Measurements from ENCODE around the gene NUDT14.

The NUDT14 gene

DNA sequence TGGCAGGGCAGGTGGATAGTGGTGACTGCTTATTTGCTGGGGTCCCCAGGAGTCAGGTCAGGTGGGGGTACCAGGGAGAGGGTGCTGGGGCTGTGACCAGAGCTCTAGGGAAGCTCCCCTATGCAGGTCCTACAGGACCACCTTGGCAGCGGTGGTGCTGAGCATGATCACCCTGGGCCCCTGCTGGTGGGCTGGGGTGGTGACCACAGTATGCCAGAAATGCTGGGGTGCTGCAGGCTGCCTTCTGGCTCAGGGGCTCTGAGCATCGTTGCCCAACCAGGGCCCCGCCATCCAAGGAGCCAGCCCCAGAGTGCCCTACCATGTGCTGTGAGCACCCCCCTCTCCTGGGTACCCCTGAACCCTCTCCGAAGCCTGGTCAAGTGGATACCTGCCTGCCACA, 17.5 kb upstream of the NUDT14 start:
- DNase-seq (ENCODE audit: low read depth): no peak

DNA sequence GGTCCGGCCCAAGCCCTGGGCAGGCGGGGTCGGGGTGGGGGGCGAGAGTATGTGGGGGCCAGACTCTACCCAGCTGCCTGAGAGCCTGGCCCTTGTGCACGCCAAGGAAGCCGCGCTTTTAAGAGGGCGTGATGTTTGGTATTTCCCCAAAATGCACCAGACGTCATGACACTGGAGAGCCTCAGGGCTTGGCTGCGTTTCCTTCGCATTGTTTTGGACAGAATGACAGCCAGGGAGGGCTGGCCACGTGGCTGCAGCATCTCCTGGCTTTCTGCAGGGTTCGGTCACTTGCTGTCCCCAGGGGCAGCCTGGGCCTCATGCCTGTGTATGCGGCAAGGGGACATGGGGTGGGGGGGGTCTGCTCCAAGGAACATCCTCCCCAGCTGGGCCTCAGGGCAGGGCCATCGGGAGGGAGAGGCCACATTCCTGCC, 16.1 kb upstream of the NUDT14 start:
- peak; percentile 54 for DNase-seq (ENCODE audit: low read depth)

DNA sequence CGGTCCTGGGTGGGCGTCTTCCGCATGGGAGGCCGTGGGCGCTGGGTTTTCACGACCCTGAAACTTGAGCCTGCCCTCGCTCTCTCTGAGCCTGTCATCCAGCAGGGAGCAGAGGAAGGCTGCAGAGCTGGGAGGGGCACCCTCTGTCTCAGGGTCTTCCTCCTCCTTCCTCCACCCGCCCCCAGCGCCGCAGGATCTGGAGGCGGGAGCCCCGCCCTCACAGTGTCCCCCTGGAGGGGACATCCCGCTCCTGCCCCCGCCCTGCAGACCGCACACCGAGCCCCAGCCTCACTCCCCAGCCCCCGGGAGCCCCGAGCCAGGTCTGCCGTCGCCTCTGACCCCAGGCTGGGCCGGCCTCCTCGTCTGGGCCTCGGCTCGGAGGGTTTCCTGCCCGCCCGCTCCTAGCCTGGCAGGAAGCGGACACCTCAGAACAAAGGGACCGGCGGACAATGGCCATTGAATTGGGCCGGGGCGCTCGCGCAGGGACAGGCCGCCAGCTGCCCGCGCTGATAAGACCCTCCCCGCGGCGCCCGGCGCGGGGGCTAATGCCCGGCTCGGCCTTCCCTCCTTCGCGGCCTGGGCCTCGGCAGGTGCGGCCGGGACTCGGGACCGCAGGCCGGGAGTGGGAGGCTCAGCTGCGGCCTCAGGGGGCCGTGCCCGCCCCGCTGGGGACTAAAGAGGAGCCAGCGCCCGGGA, 15.3 kb upstream of the NUDT14 start:
- no peak for DNase-seq (ENCODE audit: low read depth)

DNA sequence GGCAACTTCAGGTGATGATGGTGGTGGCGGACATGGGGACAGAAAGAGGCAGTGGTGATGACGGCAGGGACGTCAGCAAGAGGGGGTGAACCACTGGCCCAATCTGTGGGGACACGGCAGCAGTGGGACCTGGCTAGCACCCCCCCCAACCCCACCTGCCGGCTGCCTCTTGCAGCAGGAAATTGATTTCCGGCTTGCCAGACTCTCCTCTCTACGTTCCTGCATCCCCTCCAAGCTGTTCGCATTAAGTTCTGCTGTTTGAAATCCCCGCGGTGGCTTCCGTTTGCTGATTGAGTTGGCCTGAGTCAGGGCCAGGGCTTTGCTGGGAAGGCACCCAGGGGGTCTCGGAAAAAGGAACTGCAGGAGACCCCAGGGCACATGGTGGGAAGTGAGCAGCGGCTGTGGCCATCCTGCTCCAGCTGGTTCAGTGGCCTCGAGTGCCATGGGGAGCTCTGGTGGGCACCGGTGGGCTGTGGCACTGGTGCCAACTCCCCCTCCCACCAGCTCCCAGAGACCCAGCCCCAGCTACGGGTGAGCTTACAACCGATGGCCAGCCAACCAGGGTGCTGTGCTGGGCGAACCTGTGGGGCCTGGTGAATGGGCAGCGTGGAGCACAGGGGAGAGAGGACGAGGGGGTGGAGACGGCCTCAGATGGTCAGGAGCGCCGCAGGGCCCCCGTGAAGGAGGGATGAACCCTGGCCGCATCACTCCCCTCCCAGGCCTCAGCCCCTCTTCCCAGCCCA, 14.6 kb upstream of the NUDT14 start:
- DNase-seq (ENCODE audit: low read depth): no peak

DNA sequence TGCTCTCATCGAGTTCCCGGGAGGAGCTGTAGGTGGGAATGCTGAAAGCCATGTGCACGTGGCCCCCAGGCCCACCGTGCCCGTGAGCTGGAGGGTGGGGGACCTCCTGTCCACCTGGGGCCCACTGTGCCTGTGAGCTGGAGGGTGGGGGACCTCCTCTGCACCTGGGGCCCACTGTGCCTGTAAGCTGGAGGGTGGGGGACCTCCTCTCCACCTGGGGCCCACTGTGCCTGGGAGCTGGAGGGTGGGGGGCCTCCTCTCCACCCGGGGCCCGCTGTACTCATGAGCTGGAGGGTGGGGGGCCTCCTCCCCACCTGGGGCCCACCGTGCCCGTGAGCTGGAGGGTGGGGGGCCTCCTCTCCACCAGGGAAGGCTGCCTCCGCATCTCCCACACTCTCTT, 13.9 kb upstream of the NUDT14 start:
- DNase-seq (ENCODE audit: low read depth): no peak

DNA sequence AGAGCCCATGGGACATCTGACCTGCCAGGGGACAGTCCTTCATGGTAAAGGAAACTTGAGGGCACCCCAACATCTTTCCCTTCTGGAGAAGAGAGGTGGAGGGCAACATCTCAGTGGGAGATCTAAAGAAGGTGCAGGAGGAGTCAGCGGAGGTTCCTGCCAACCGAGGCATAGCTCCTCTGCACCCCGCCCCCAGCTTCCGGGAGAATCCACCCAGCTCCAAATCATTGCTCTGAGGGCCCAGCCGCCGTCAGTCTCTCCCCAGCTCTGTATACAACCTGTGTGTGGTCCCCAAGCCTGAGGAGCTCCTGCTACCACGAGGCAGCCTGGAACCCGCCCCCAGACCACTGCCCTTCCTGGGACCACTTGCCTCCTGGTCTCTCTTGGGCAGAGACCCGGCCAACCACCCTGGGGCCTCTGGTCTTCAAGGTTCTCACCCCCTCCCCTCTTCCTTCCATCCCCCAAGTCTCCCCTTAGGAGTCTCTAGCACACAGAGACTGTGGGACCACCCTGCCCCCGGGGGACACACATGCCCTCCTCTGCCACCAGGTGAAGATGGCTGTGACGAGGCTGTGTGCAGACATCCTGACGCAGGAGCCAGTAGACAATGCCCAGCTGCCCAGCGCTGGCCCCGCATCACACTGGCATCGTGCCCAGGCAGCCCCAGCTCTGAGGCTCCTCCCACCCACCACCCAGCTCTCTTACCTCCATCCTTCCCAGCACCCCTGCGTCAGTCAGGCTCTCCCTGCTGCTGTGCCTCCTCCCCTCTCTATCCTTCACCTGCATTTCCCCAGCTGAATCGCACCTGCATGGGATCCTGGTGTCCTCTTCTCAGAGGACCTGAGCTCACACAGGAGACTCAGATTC, 13.0 kb upstream of the NUDT14 start:
- no peak for DNase-seq (ENCODE audit: low read depth)

DNA sequence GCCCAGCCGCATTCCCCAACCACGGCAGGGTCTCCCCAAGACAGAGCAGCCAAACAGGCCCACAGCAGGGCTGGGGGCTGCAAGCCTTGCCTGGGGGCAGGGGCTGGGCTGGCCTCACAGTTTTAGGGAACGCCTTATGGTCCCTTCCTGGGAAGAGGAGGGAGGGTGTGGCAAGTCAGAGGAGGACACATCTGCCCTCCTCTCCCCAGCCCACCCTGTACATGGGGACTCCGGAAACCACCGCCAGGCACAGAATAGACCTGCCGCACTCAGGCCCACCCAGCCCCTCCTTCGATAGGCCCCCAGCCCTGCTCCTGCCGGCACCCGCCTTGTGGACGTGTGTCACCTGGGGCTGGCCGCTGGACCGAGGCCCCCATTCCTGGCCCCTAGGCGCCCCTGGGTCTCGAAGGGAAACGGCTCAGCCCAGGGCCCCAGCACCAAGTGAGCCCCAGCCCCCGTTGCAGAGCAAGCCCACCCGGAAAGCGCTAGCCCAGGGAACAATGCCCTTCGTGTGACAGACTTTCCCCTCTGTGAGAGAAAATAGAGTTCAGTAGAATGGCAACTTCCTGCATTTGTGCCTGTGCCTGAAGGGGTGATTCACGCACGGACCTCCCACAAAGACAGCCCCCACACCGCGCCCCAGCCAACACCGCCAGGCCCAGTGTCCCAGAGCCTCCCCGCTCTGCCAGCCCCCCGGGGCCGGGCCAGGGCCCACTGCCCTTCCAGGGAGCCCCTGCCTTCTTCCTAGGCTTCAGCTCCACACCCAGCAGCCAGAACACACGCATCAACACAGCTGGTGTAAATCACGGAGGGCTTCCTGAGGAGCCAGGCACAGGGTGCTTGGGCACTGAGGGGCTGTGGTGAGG, 12.0 kb upstream of the NUDT14 start:
- DNase-seq (ENCODE audit: low read depth): peak; percentile 35

DNA sequence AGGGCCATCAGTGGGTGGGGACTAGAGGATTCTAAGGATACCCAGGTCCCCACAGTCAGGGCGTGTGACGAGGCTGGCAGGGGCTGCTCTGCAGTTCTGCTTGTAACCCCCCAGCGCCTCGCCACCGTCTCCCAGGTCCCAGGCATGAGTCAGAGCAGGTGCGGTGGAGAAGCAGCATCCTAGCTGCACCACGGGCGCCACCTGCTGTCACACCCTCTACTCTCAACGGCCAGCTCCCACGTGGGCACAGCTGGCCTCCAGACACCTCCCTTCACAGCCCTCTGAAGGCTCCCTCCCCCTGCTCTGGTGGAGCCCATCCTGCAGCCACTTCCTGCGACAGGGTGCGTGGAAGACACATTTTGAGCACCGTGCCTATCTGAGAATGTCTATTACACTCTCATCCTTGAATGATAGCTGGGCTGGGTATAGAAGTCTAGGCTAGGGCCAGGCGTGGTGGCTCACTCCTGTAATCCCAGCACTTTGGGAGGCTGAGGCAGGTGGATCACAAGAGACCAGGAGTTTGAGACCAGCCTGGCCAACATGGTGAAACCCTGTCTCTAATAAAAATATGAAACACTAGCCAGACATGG, 6.9 kb upstream of the NUDT14 start:
- no peak for DNase-seq (ENCODE audit: low read depth)

DNA sequence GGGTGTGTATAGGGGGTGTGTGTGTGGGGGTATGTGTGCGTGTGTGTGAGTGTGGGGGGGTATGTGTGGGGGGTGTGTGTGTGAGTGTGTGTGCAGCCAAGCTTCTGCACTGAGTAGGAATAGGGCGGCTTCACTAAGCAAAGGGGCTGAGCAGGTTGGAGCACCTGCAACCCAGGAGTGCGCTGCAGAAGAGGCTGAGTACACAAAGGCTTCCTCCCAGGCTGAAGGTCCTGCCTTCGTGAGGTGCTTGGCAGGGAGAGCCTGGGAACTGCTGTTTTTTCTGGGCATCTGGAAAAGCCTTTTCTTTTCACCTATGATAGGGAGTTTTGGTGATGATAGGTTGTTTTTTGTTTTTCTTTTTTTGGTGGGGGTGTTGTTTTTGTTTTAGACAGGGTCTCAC, 6.0 kb upstream of the NUDT14 start:
- DNase-seq (ENCODE audit: low read depth): no peak

DNA sequence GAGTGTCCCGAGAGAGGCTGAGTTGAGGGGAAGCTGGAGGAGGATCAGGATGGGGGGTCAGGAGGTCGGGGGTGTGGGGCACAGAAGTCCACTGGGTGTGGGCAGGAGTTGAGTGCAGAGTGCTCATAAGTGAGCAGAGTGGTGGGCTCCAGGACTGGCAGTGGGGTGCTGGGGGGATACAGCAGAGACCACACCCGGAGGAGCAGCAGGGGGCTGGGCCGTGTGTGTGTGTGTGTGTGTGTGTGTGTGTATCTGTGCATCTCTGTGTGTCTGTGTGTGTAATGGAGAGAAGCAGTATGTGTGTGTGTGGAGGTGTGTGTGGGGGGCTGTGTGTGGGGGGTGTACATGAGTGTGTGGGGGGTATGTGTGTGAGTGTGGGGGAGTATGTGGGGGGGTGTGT, 4.9 kb upstream of the NUDT14 start:
- no peak for DNase-seq (ENCODE audit: low read depth)

DNA sequence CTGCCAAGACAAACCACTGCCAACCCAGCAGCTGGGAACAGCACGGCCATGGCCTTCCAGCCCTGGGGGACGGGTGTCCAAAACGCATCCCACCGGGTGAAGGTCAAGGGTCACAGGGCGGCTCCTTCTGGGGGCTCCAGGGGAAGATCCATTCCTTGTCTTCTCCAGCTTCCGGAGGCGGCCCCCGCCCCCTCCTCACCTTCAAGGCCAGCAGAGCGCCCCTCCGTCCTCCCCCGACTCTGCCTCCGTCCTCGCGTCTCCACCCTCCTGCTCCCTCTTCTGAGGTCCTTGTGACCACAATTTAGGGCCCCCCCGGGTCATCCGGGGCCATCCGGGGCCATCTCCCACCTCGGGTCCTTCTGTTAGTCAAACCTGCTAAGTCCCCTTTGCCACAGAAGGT, 3.9 kb upstream of the NUDT14 start:
- no peak for DNase-seq (ENCODE audit: low read depth)

DNA sequence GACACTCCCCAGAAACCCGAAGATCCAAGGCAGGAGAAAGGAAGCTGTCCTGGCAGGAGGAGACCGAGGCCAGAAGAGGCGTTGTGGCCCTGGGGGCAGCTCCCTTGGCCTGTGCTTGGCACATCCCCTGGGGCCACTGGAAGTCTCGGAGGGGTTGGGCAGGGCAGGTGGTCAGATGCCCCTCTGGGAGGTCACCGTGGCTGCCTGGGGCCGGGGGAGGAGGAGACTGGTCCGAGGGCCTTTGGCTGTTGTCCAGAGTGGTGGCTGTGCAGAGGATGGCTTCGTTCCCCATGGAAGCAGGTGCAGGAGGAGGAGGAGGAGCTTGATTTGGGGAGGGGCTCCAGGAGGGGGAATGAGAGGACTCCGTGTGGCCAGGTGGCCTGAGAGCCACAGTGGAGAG, 3.3 kb upstream of the NUDT14 start:
- no peak for DNase-seq (ENCODE audit: low read depth)

DNA sequence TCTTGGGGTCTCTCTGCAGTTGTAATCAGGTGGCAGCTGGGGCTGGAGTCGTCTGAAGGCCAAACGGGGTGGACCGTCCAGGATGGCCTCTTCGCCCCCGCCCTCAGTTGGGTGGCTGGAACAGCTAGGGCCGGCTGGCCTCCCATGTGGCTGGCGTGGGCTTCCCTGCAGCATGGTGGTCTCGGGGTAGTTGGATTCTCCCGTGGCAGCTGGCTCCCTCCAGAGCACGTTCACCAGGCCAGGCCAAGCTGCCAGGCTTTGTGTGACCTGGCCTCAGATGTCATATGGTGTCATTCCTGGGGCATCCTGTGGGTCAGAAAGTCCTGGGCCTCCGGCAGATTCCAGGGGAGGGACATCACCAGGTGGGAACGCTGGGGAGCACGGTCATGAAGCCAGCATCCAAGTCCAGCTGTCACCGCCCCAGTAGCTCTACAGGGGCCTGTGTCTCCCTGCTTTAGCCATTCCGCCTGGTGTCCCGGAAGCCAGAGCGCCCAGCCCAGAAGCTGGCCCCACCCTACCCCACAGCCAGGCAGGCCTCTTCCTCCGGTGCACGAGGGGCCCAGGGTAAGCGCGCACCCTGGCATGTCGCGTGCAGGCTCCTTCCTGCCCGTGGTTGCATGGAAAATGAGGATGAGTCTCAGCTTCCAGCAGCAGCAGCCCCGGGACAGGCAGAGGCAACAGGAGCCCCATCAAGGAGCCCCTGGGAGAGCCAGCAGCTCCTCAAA, 1.3 kb upstream of the NUDT14 start:
- DNase-seq (ENCODE audit: low read depth): no peak

DNA sequence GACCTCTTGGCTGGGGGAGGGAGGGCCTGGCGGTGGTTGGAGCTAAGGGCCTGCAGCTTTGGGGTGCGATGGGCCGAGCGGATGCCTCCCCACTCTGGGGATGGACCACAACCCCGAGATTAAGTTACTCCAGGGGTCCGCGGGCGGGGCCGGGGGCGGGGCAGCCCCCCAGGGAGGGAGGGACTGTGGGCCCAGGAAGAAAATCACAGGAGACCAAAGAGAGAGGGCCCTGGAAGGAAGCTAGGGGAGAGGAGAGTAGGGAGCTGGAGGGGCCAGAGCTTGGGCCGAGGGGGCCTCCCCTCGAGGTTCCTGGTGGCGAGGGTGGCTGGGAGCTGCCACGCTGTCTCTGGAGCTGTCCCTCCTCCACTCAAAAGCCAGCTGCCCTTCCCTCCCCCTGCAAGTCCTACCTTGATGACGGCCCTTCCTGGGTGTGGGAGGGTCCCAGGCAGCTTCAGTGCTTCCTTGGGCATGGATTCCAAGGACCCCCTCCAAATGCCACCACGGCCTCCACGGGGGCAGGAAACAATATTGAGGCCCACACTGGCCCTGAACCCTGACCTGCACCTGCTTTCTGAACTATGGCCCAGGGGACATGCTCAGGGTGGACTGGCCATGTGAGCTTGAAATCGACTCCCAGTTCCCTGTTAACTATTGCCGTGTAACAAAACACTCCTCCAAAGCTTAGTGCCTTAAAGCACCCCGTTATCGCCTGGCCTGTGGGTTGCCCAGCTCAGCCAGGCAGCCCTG, 610 bp upstream of the NUDT14 start:
- DNase-seq (ENCODE audit: low read depth): no peak

DNA sequence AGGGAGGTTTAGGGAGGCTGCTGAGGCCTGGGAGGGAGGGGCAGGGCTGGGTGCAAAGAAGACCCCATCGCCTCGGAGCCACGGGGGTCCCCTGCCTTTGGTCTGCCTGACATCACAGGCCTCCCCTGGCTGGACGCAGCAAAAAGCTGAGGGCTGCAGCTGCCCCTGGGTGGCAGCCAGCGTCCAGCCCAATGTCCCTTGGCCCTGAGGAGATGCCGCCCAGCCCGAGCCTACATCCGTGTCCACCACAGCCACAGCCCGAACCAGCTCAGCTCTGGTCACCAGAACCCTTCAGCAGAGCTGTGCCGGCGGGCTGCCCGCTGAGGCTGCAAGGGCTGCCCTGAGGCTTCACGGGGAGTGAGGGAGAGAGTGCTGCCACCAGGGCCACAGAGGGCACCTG, 1.9 kb downstream of the NUDT14 start:
- no peak for DNase-seq (ENCODE audit: low read depth)

DNA sequence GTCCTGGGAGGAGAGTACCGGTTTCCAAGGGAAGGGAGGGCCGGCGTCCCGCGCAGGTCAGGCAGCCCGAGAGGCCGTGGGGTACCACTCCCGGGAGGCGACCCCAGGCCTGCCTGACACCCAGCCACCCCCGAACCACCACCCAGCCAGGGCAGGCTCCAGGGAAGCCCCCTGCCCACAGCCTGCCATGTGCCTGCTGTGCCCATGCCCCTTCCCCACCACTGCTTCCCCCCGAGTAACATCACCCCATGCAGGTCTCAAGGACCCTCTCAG, 2.3 kb downstream of the NUDT14 start:
- no peak for DNase-seq (ENCODE audit: low read depth)

DNA sequence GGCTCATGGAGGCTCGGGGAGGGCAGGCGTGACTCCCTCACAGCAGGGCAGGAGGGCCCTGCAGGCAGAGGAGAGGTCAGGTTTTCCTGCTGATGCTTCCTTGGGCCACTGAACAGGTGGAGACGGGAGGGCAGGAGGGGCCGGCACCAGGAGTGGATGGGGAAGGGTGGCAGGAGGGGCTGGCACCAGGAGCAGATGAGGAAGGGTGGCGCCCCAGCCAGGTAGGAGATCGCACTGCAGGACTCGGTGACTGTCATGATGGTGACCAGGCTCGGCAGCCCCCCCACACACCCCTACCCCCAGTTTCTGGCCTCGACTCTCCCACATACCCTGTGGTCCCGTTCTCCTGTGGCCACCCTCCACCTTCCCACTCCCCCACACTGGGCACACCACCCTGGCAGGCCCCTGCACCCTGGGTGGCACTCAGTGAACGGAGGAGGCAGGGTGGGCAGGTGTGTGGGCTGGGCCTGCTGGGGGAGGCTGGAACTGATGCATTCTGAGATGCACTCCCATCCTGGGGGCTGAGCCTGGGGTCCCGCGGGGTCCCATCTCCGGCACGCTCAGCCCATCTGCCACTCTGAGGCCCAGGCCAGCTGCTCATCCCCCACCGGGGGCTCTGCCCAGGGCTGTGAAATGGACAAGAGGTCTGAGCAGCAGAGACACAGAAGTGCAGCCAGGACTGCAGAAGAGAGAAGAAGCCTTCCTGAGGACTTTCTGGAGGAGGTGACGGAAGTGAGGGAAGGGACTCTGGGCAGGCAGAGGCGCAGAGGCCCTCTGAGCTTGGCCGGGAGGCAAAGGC, 2.8 kb downstream of the NUDT14 start:
- DNase-seq (ENCODE audit: low read depth): no peak

DNA sequence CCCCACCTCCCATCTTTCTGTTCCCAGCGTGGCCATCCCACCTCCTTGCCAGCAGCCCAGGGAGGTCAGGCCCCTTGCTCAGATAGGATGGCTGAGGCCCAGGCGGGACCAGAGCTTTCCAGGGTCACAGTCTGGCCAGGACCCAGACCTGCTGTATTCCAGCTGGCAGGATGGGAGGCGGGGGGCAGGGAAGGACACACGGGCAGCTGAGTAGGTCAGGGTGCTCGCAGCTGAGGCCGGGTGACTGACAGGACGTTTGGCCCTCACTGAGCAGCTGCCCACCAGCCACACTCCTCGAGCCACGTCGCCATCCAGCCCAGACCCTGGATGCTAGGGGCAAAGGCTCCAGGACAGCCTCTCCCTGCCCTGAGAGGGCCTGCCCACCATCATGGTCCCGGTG, 4.0 kb downstream of the NUDT14 start:
- DNase-seq (ENCODE audit: low read depth): no peak

DNA sequence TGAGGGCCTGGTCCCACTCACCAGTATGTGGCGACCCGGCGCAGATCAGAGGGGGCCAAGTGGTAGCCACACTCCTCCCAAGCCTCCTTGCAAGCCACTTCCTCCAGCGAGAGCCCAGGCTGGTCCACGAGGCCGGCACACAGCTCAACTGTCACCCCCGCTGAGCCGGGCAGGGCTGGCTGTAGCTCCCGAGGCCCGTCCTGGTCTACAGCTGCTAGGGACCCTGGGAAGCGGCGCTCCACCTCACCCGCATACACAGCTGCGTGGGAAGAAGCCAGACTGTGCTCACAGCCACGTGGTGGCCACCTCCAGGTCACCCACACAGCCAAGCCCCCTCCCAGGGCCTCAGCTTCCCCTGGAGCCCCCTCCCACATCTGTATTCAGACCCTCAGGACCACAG, 4.6 kb downstream of the NUDT14 start:
- DNase-seq (ENCODE audit: low read depth): no peak

All from ELR (cell line).